ENCODE data around the gene HACD2.

HACD2 gene

GRCh38 chr3:123448536-123449101 lies 136.2 kb downstream of the HACD2 start, which contains the start of gene ADCY5:
TSS of gene ADCY5 (minus strand) at chr3:123449090. CDS start at chr3:123448545, 545 bp downstream.
- DNase-seq (ENCODE audit: low read depth in 2 of 2, low spot score in 1 of 2) = no peak

GRCh38 chr3:123447749-123448517 lies 136.9 kb downstream of the HACD2 start:
- no peak for DNase-seq (ENCODE audit: low read depth in 2 of 2, low spot score in 1 of 2)

- DNase-seq (ENCODE audit: low read depth in 2 of 2, low spot score in 1 of 2) = no peak
Measured at GRCh38 chr3:123447416-123447748, 137.5 kb downstream of the HACD2 start.

GRCh38 chr3:123446610-123447109 lies 138.2 kb downstream of the HACD2 start:
- DNase-seq (ENCODE audit: low read depth in 2 of 2, low spot score in 1 of 2) = no peak

- DNase-seq (ENCODE audit: low read depth in 2 of 2, low spot score in 1 of 2) = no peak
Measured at GRCh38 chr3:123446210-123446609, 138.6 kb downstream of the HACD2 start.

GRCh38 chr3:123445702-123446101 lies 139.2 kb downstream of the HACD2 start:
- DNase-seq (ENCODE audit: low read depth in 2 of 2, low spot score in 1 of 2) = no peak

GRCh38 chr3:123444744-123445143 lies 140.1 kb downstream of the HACD2 start:
- no peak for DNase-seq (ENCODE audit: low read depth in 2 of 2, low spot score in 1 of 2)

- no peak for DNase-seq (ENCODE audit: low read depth in 2 of 2, low spot score in 1 of 2)
Measured at GRCh38 chr3:123444023-123444422, 140.8 kb downstream of the HACD2 start.

- no peak for DNase-seq (ENCODE audit: low read depth in 2 of 2, low spot score in 1 of 2)
Measured at GRCh38 chr3:123442908-123443307, 141.9 kb downstream of the HACD2 start.

- no peak for DNase-seq (ENCODE audit: low read depth in 2 of 2, low spot score in 1 of 2)
Measured at GRCh38 chr3:123442125-123442524, 142.7 kb downstream of the HACD2 start.
